ENCODE measurements around the gene HTR3D. TPM values are rescaled to one million over a fixed set of nuclear protein-coding genes. Genes with fewer than 3 reads are reported as not detected.

HTR3D gene
- total and polyA plus RNA-seq, 2 of the 13 experiments (the other 11 are each of a cell fraction or from before 2014, with no cell fraction given) = not detected

DNA sequence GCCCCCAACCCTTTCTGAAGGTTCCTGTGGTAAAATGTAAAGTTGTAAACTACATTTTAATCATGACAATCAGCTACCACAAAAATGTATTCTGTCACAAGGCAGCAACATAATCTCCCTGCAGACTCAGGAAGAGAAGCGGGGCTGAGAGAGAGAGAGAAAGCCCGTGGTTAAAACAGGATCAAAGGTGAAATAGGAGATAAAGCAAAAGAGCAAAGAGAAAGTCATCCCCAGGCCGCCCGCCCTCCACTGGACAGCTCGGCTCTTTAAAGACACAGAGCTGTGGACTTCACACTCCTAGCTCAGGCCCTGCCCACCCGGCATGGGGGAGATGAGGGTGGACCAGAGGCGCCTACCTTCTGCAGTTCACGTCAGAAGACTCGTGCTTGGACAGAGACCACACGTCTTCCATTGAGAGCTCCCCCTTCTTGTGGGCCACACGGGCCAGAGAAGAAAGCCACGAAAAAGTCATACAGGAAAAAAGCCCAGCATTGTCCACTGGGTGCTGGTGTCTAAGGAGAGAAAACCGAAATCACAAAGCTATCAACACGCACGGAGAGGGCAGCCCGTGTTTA, 43.2 kb upstream of the HTR3D start (continued):
- TF ChIP-seq ZNF652 (CRISPR knock-in tag; IDR thresholded peaks at IDR 0.05; ENCODE audit: borderline replicate concordance, low read depth) (no peak), ZNF557 (CRISPR knock-in tag; IDR thresholded peaks at IDR 0.05) (no peak), ETV6 (CRISPR knock-in tag; conservative IDR thresholded peaks at IDR 0.05) (no peak), THYN1 (CRISPR knock-in tag; IDR thresholded peaks at IDR 0.05; ENCODE audit: borderline replicate concordance, low read depth) (no peak), SIX1 (CRISPR knock-in tag; IDR thresholded peaks at IDR 0.05; ENCODE audit: borderline replicate concordance) (peak; percentile 73; the same call in 1 of the 2 replicates), SOX6 (IDR thresholded peaks at IDR 0.05) (no peak), SOX6 (CRISPR knock-in tag; IDR thresholded peaks at IDR 0.05) (peak; percentile 65), NPAS2 (CRISPR knock-in tag; IDR thresholded peaks at IDR 0.05; ENCODE audit: borderline replicate concordance) (no peak), ZNF839 (CRISPR knock-in tag; IDR thresholded peaks at IDR 0.05; ENCODE audit: borderline replicate concordance) (no peak), ZNF484 (CRISPR knock-in tag; IDR thresholded peaks at IDR 0.05; ENCODE audit: borderline replicate concordance, low read depth) (no peak), ZKSCAN1 (IDR thresholded peaks at IDR 0.05; ENCODE audit: low read length) (no peak), FOXK1 (CRISPR knock-in tag; IDR thresholded peaks at IDR 0.05; ENCODE audit: borderline replicate concordance, low read depth) (no peak), KDM5A (IDR thresholded peaks at IDR 0.05; ENCODE audit: borderline replicate concordance, low read length) (no peak), XRCC5 (optimal IDR thresholded peaks at IDR 0.05; ENCODE audit: low read length) (peak; percentile 81), MTF2 (CRISPR knock-in tag; IDR thresholded peaks at IDR 0.05; ENCODE audit: borderline replicate concordance) (no peak), ZBTB3 (CRISPR knock-in tag; IDR thresholded peaks at IDR 0.05; ENCODE audit: borderline replicate concordance, low read depth) (no peak), HMG20B (CRISPR knock-in tag; conservative IDR thresholded peaks at IDR 0.05) (0 out of 2 replicates have a peak, but pooled peaks have one; percentile 36), ZNF510 (CRISPR knock-in tag; IDR thresholded peaks at IDR 0.05; ENCODE audit: low read depth) (peak; percentile 75; the same call in 1 of the 2 replicates)
- TF ChIP-seq, protein P1, sequence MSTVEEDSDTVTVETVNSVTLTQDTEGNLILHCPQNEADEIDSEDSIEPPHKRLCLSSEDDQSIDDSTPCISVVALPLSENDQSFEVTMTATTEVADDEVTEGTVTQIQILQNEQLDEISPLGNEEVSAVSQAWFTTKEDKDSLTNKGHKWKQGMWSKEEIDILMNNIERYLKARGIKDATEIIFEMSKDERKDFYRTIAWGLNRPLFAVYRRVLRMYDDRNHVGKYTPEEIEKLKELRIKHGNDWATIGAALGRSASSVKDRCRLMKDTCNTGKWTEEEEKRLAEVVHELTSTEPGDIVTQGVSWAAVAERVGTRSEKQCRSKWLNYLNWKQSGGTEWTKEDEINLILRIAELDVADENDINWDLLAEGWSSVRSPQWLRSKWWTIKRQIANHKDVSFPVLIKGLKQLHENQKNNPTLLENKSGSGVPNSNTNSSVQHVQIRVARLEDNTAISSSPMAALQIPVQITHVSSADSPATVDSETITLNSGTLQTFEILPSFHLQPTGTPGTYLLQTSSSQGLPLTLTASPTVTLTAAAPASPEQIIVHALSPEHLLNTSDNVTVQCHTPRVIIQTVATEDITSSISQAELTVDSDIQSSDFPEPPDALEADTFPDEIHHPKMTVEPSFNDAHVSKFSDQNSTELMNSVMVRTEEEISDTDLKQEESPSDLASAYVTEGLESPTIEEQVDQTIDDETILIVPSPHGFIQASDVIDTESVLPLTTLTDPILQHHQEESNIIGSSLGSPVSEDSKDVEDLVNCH (CRISPR knock-in tag; IDR thresholded peaks at IDR 0.05) = no peak
- TF ChIP-seq, protein P2, sequence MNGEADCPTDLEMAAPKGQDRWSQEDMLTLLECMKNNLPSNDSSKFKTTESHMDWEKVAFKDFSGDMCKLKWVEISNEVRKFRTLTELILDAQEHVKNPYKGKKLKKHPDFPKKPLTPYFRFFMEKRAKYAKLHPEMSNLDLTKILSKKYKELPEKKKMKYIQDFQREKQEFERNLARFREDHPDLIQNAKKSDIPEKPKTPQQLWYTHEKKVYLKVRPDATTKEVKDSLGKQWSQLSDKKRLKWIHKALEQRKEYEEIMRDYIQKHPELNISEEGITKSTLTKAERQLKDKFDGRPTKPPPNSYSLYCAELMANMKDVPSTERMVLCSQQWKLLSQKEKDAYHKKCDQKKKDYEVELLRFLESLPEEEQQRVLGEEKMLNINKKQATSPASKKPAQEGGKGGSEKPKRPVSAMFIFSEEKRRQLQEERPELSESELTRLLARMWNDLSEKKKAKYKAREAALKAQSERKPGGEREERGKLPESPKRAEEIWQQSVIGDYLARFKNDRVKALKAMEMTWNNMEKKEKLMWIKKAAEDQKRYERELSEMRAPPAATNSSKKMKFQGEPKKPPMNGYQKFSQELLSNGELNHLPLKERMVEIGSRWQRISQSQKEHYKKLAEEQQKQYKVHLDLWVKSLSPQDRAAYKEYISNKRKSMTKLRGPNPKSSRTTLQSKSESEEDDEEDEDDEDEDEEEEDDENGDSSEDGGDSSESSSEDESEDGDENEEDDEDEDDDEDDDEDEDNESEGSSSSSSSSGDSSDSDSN (CRISPR knock-in tag; IDR thresholded peaks at IDR 0.05) = 0 out of 2 replicates have a peak, but pooled peaks have one; percentile 16
- TF ChIP-seq, protein P3, sequence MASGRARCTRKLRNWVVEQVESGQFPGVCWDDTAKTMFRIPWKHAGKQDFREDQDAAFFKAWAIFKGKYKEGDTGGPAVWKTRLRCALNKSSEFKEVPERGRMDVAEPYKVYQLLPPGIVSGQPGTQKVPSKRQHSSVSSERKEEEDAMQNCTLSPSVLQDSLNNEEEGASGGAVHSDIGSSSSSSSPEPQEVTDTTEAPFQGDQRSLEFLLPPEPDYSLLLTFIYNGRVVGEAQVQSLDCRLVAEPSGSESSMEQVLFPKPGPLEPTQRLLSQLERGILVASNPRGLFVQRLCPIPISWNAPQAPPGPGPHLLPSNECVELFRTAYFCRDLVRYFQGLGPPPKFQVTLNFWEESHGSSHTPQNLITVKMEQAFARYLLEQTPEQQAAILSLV (CRISPR knock-in tag; IDR thresholded peaks at IDR 0.05; ENCODE audit: borderline replicate concordance) = no peak
- TF ChIP-seq, protein P4, sequence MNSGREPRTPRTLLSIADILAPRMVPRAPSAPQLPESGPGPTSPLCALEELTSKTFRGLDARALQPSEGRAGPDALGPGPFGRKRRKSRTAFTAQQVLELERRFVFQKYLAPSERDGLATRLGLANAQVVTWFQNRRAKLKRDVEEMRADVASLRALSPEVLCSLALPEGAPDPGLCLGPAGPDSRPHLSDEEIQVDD (CRISPR knock-in tag; IDR thresholded peaks at IDR 0.05; ENCODE audit: borderline replicate concordance) = no peak

Data from HepG2 (cell line).